GM12872 (cell line): ENCODE data around the gene ATP1B2.
A peak's percentile ranks its signal among the peaks of the same experiment; 100 is the strongest.

ENCODE experiments used
- CTCF ChIP-seq: IDR thresholded peaks from 3 replicates; pipeline ENCODE4 v1.5.1; 2011; ENCODE audit warnings: low read depth, mild to moderate bottlenecking, low read length, moderate library complexity; ENCODE audit not compliant: insufficient read depth

ATP1B2 gene

GRCh38 chr17:7629939-7630571, 20.7 kb upstream of the ATP1B2 start, which contains the start of gene SHBG:
Gene SHBG, plus strand, starts transcription at chr17:7630135. Its CDS starts 38 bp downstream, at chr17:7630173.
- no peak for TF ChIP-seq CTCF

- TF ChIP-seq CTCF = no peak
Measured at GRCh38 chr17:7631398-7632380, 19.0 kb upstream of the ATP1B2 start.

- peak; percentile 67 for TF ChIP-seq CTCF
Measured at GRCh38 chr17:7632492-7632894, 18.2 kb upstream of the ATP1B2 start.

GRCh38 chr17:7633093-7633492, 17.6 kb upstream of the ATP1B2 start:
- peak; percentile 26; the same call in 1 of the 3 replicates for TF ChIP-seq CTCF

- TF ChIP-seq CTCF = peak; percentile 48
Measured at GRCh38 chr17:7634384-7634783, 16.3 kb upstream of the ATP1B2 start.

- no peak for TF ChIP-seq CTCF
Measured at GRCh38 chr17:7636163-7636562, 14.6 kb upstream of the ATP1B2 start.

GRCh38 chr17:7640783-7641182, 9.9 kb upstream of the ATP1B2 start:
- no peak for TF ChIP-seq CTCF
